NB4 (cell line): ENCODE measurements around the gene SDF2.
"Not testable (repeated sequence)": the region's sequence is repeated elsewhere in the genome, so short reads cannot be mapped to it uniquely, and the experiment has no call there.

Source experiments
- CTCF ChIP-seq: IDR thresholded peaks from one replicate; pipeline ENCODE4 v1.5.1; 2012; ENCODE audit warnings: low read depth, low read length
- MAX ChIP-seq: IDR thresholded peaks from 2 replicates; pipeline ENCODE4 v1.6.1; 2011; ENCODE audit warnings: low read depth, low read length
- MYC ChIP-seq: IDR thresholded peaks from 2 replicates; pipeline ENCODE4 v1.6.1; 2011; ENCODE audit warnings: low read depth, low read length
- POLR2A ChIP-seq: IDR thresholded peaks from 2 replicates; pipeline ENCODE4 v1.6.1; 2011; ENCODE audit warnings: mild to moderate bottlenecking; ENCODE audit not compliant: insufficient read length; ENCODE audit errors: extremely low read depth

- not testable (repeated sequence) for TF ChIP-seq MAX, CTCF, POLR2A, MYC
These were observed 57.7 kb downstream of the SDF2 start for GRCh38 chr17:28604031-28604430.
